Activated CD8-positive, alpha-beta T cell treated with anti-CD3 and anti-CD28 coated beads for 36 hours (primary cell): ENCODE measurements around the gene PPP1R16B. TPM values are rescaled to one million over a fixed set of nuclear protein-coding genes. Genes with fewer than 3 reads are reported as not detected.

Experiments
- ATAC-seq: fragments of 200-7000 bp; cut with Tn5 transposase; one replicate; pipeline ENCODE4 v1.10.0; 2021; ENCODE audit warnings: mild to moderate bottlenecking, moderate library complexity
- CTCF ChIA-PET: fragments of 350-600 bp; sonication (Branson Sonifier 250); formaldehyde crosslinking; loops from one replicate; lab custom pipeline; 2021; ENCODE audit warnings: antibody characterized with exemption; lab: Charles Lee
- POLR2A ChIA-PET: fragments of 350-600 bp; sonication (Branson Sonifier 250); formaldehyde crosslinking; loops from one replicate; lab custom pipeline; 2021; ENCODE audit warnings: antibody characterized with exemption; lab: Charles Lee
- DNase-seq: peaks from one replicate; pipeline ENCODE4 v3.0.0-alpha.2; 2020
- H3K27ac Mint-ChIP-seq: one replicate; pipeline ENCODE4 v1.8.0; 2021; ENCODE audit warnings: mild to moderate bottlenecking, mixed read lengths
- H3K27me3 Mint-ChIP-seq: one replicate; pipeline ENCODE4 v1.8.0; 2021; ENCODE audit warnings: mixed read lengths
- H3K36me3 Mint-ChIP-seq: one replicate; pipeline ENCODE4 v1.8.0; 2021; ENCODE audit warnings: low read depth, mixed read lengths
- H3K4me1 Mint-ChIP-seq: one replicate; pipeline ENCODE4 v1.8.0; 2021; ENCODE audit warnings: low read depth, mixed read lengths
- H3K4me3 Mint-ChIP-seq: one replicate; pipeline ENCODE4 v1.8.0; 2021; ENCODE audit warnings: mild to moderate bottlenecking, moderate library complexity, mixed read lengths
- H3K9me3 Mint-ChIP-seq: one replicate; pipeline ENCODE4 v1.8.0; 2021; ENCODE audit warnings: mixed read lengths
- intact Hi-C: fragments of 100-400 bp; cut with micrococcal nuclease; formaldehyde crosslinking; loops from one replicate; pipeline ENCODE4 v1.10.0; 2022
- total RNA-seq, 2 experiments: library from RNA; stranded (reverse); gene quantifications; one replicate each; pipeline ENCODE4 v1.2.3, GENCODE V29; 2021
- TF ChIP-seq, protein P1 (sequence below): fragments of 200-600 bp; IDR thresholded peaks from one replicate; pipeline ENCODE4 v1.8.0; 2022; ENCODE audit warnings: antibody characterized with exemption, mild to moderate bottlenecking

Gene PPP1R16B
- total RNA-seq, 2 experiments from 2014 or later, result 74.9 to 81.4 TPM

DNA sequence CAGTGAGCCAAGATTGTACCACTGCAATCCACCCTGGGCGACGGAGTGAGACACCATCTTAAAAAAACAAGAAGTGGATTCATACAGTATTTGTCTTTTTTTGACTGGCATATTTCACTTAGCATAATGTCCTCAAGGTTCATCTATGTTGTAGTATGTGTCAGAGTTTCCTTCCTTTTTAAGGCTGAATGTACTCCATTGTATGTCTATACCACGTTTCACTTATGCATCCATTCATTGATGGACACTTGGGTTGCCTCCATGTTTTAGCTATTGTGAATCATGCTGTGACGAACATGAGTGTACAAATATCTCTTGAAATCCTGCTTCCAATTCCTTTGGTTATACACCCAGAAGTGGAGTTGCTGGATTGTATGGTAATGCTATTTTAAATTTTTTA lies 91.8 kb downstream of the PPP1R16B start:
- H3K27me3 Mint-ChIP-seq, result no peaks in the 10 kb centered on the region
- H3K4me3 Mint-ChIP-seq, result no peak overlapping the region
- peaks cover 24% of the 10 kb centered on the region for H3K4me1 Mint-ChIP-seq
- no peaks in the 10 kb centered on the region for H3K9me3 Mint-ChIP-seq
- CTCF ChIA-PET, result no interaction called here
- ATAC-seq (no peak), DNase-seq (no peak)
- H3K27ac Mint-ChIP-seq, result no peak overlapping the region
- peaks cover 51% of the 10 kb centered on the region for H3K36me3 Mint-ChIP-seq
- intact Hi-C loops, result loop anchor here (10.0 kb wide), 1 partner anchor 232 kb away; no protein-coding TSS in a partner anchor
- TF ChIP-seq, protein P1, sequence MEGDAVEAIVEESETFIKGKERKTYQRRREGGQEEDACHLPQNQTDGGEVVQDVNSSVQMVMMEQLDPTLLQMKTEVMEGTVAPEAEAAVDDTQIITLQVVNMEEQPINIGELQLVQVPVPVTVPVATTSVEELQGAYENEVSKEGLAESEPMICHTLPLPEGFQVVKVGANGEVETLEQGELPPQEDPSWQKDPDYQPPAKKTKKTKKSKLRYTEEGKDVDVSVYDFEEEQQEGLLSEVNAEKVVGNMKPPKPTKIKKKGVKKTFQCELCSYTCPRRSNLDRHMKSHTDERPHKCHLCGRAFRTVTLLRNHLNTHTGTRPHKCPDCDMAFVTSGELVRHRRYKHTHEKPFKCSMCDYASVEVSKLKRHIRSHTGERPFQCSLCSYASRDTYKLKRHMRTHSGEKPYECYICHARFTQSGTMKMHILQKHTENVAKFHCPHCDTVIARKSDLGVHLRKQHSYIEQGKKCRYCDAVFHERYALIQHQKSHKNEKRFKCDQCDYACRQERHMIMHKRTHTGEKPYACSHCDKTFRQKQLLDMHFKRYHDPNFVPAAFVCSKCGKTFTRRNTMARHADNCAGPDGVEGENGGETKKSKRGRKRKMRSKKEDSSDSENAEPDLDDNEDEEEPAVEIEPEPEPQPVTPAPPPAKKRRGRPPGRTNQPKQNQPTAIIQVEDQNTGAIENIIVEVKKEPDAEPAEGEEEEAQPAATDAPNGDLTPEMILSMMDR, result no peak
- POLR2A ChIA-PET, result no interaction called here

DNA sequence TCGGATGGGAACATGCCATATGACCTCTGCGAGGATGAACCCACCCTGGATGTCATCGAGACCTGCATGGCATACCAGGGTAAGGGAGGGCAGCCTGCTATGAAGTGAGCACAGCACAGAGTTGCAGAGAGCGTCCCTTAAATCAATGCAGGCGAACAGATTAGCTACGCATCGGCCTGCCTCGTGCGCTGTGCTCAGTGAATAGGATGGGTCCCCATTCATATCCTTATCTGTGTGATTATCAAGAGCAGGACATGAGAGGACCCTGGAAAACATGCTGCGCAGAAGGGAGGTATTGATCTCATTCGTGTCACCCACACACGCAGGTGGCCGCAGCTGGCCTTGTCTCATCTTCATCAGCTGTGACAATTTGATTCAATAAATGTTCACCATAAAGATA lies 95.1 kb downstream of the PPP1R16B start:
- ChIA-PET CTCF (no interaction called here), POLR2A (no interaction called here)
- no peak for ATAC-seq
- TF ChIP-seq, protein P1, result no peak
- Mint-ChIP-seq H3K27ac (no peak overlapping the region), H3K4me1 (no peaks in the 10 kb centered on the region), H3K27me3 (no peaks in the 10 kb centered on the region), H3K4me3 (no peak overlapping the region), H3K36me3 (peaks cover 67% of the 10 kb centered on the region), H3K9me3 (peaks cover 4% of the 10 kb centered on the region)
- DNase-seq, result no peak
- intact Hi-C loops, result no loop called here

DNA sequence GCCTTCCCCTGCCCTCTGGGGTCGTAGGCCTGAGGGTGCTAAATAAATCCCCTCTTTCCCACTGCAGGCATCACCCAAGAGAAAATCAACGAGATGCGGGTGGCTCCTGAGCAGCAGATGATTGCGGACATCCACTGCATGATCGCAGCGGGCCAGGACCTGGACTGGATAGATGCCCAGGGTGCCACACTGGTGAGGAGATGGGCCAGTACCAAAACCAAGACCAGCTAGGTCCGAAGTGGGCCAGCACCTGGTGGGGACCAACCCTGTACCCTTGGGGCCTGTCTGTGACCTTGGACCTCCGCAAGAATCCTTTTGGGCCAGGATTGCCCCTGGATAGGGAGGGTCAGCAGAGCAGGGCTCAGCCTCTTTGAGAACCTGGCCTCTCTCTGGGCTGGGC lies 97.1 kb downstream of the PPP1R16B start:
- CTCF ChIA-PET, result interaction anchor here (1.0 to 1.7 kb wide), 2 partner anchors 10 to 146 kb away, joined by 3 read pairs; no protein-coding TSS in a partner anchor
- no peak overlapping the region for H3K27ac Mint-ChIP-seq
- no peak overlapping the region for H3K4me3 Mint-ChIP-seq

DNA sequence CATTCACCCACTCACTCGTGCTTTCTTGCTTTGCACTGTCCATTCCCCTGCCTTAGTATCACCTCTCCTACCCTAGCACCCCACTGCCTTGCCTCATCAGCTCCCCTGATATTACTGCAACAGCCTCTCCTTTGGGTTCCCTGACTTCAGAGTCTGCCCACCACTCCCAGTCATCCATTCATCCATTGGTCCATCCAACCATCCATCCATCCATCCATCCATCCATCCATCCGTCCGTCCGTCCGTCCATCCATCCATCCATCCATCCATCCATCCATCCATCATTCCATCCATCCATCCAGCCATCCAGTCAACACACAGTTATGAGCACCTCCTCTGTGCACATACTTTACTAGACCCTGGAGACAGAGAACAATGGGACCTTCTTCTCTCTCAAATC lies 97.8 kb downstream of the PPP1R16B start:
- Mint-ChIP-seq H3K36me3 (peaks cover 71% of the 10 kb centered on the region), H3K4me1 (no peaks in the 10 kb centered on the region), H3K4me3 (no peak overlapping the region), H3K27me3 (no peaks in the 10 kb centered on the region), H3K27ac (no peak overlapping the region), H3K9me3 (peaks cover 4% of the 10 kb centered on the region)
- ATAC-seq (no peak), DNase-seq (no peak)
- ChIA-PET POLR2A (interaction anchor here (0.8 kb wide), 1 partner anchor 98 kb away, joined by 3 read pairs; the partner anchor contains the start of gene PPP1R16B), CTCF (no interaction called here)
- TF ChIP-seq, protein P1, result no peak
- intact Hi-C loops, result no loop called here

More for the DNA sequence above, 97.1 kb downstream of the PPP1R16B start:
- Mint-ChIP-seq H3K4me1 (no peaks in the 10 kb centered on the region), H3K27me3 (no peaks in the 10 kb centered on the region), H3K9me3 (peaks cover 4% of the 10 kb centered on the region), H3K36me3 (peaks cover 71% of the 10 kb centered on the region)
- POLR2A ChIA-PET, result interaction anchor here (0.8 kb wide), 1 partner anchor 97 kb away, joined by 3 read pairs; the partner anchor contains the start of gene PPP1R16B
- TF ChIP-seq, protein P1, result no peak
- ATAC-seq (no peak), DNase-seq (no peak)
- intact Hi-C loops, result no loop called here

DNA sequence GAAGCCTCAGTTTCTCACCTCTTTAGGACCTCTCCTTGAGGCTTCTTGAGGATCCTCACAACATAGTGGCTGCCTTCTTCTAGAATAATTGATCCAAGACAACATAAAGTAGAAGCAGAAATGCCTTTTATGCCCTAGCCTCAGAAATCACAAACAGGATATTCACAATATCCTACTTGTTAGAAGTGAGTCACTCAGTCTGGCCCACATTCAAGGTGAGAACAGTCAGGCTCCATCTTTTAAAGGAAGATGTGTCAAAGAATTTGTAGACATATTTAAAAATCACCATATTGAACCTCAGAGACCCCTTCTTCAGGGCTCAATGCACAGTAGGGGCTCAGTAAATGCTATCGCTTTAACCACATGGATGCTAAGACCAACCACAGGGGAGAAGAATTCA lies 99.9 kb downstream of the PPP1R16B start:
- ChIA-PET CTCF (interaction anchor here (1.1 kb wide), 1 partner anchor 59 kb away, joined by 3 read pairs; no protein-coding TSS in a partner anchor), POLR2A (no interaction called here)
- TF ChIP-seq, protein P1, result no peak
- H3K4me1 Mint-ChIP-seq, result no peaks in the 10 kb centered on the region
- no peak for DNase-seq
- peaks cover 4% of the 10 kb centered on the region for H3K9me3 Mint-ChIP-seq
- H3K4me3 Mint-ChIP-seq, result no peak overlapping the region
- ATAC-seq, result no peak
- no peak overlapping the region for H3K27ac Mint-ChIP-seq
- no peaks in the 10 kb centered on the region for H3K27me3 Mint-ChIP-seq
- intact Hi-C loops, result no loop called here
- H3K36me3 Mint-ChIP-seq, result peaks cover 76% of the 10 kb centered on the region
